Esophagus squamous epithelium (tissue), 5 donors: ENCODE measurements around the gene KRTAP12-1. TPM values are rescaled to one million over a fixed set of nuclear protein-coding genes. Genes with fewer than 3 reads are reported as not detected.

Source experiments
- DNase-seq: peaks from one replicate; lab custom pipeline; 2025; lab: John Stamatoyannopoulos, UW
- H3K27ac ChIP-seq, 4 donors: fragments of 200-600 bp; sonication (generic); one replicate each; pipeline ENCODE4 v1.5.1; 2016 to 2019; ENCODE audit warnings: mild to moderate bottlenecking in 1 of 4
- H3K27me3 ChIP-seq, 4 donors: fragments of 200-600 bp; sonication (generic); 1 replicate in 3 of 4; 2 replicates in 1 of 4; pipeline versions ENCODE4 v1.5.1 to v1.6.0; 2017 to 2021; ENCODE audit warnings: antibody characterized with exemption in 1 of 4
- H3K36me3 ChIP-seq, 3 donors: fragments of 200-600 bp; sonication (generic); one replicate each; pipeline ENCODE4 v1.5.1; 2016 to 2019
- H3K4me1 ChIP-seq, 3 donors: fragments of 200-600 bp; sonication (generic); one replicate each; pipeline ENCODE4 v1.5.1; 2017 to 2019
- H3K4me3 ChIP-seq, 4 donors: fragments of 200-600 bp; sonication (generic); 1 replicate in 3 of 4; 2 replicates in 1 of 4; pipeline ENCODE4 v1.5.1; 2016 to 2019; ENCODE audit warnings: mild to moderate bottlenecking in 2 of 4, moderate library complexity in 1 of 4
- H3K9me3 ChIP-seq, 3 donors: fragments of 200-600 bp; sonication (generic); one replicate each; pipeline ENCODE4 v1.5.1; 2016 to 2019
- POLR2A ChIP-seq, 4 donors: fragments of 450-650 bp; IDR thresholded peaks; one replicate each; pipeline ENCODE4 v1.6.1; 2017; ENCODE audit warnings: antibody characterized with exemption in 4 of 4, mild to moderate bottlenecking in 4 of 4, moderate library complexity in 3 of 4
- WGBS, 2 donors: methylation state at CpG; one replicate each; pipeline ENCODE4 v1.1.5; 2018; 5-methylcytosine and 5-hydroxymethylcytosine counted together
- intact Hi-C: fragments of 100-400 bp; cut with DNase I; formaldehyde crosslinking; loops from one replicate; pipeline ENCODE4 v1.15.0; 2022
- total RNA-seq, 4 donors: library from RNA; depleted of rRNA; stranded (reverse); fragments of >200 nt; gene quantifications; one replicate each; pipeline ENCODE4 v1.1.0, GENCODE V29; 2016
- TF ChIP-seq, protein P1 (sequence below), 6 experiments: fragments of 450-650 bp in 4 of 6; fragments of 200-600 bp in 2 of 6; sonication (generic) in 2 of 6; IDR thresholded peaks; one replicate each; pipeline ENCODE4 v1.5.1; 2016 to 2019; ENCODE audit warnings: antibody characterized with exemption in 6 of 6, mild to moderate bottlenecking in 4 of 6, moderate library complexity in 4 of 6
- donor health status: DM: yes; HTN: yes; CAD: no.

Gene KRTAP12-1
- total RNA-seq, 4 donors from 2014 or later, result not detected

DNA sequence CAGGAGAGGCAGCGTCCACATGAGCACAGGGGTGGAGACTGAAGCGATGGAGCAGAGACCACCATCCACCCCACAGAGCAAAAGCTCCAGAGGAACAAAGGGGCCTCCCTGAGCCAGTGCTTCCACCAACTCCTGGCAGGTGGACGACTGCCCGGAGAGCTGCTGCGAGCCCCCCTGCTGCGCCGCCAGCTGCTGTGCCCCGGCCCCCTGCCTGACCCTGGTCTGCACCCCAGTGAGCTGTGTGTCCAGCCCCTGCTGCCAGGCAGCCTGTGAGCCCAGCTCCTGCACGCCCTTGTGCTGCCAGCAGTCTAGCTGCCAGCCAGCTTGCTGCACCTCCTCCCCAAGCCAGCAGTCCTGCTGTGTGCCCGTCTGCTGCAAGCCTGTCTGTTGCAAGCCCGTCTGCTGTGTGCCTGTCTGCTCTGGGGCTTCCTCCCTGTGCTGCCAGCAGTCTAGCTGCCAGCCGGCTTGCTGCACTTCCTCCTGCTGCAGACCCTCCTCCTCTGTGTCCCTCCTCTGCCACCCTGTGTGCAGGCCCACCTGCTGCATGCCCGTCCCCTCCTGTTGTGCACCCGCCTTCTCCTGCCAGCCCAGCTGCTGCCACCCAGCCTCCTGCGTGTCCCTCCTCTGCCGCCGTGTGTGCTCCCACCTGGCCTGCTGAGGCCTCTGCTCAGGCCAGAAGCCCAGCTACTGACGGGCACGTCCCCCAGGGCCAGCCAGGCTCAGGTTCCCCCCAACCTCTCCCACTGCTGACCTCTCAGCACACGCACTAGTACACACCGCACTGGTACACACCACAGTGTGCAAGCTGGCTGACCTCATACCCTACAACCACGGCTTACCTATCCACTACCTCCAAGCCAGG lies 20.4 kb upstream of the KRTAP12-1 start:
- Histone ChIP-seq H3K4me3 (no peak overlapping the region), H3K4me1 (no peaks in the 10 kb centered on the region), H3K27ac (no peak overlapping the region), H3K36me3 (no peaks in the 10 kb centered on the region), H3K27me3 (peaks cover 0 to 100% (median 13%) of the 10 kb centered on the region in 4 donors), H3K9me3 (peaks cover 0 to 7% (median 5%) of the 10 kb centered on the region in 3 donors)
- TF ChIP-seq, protein P1, sequence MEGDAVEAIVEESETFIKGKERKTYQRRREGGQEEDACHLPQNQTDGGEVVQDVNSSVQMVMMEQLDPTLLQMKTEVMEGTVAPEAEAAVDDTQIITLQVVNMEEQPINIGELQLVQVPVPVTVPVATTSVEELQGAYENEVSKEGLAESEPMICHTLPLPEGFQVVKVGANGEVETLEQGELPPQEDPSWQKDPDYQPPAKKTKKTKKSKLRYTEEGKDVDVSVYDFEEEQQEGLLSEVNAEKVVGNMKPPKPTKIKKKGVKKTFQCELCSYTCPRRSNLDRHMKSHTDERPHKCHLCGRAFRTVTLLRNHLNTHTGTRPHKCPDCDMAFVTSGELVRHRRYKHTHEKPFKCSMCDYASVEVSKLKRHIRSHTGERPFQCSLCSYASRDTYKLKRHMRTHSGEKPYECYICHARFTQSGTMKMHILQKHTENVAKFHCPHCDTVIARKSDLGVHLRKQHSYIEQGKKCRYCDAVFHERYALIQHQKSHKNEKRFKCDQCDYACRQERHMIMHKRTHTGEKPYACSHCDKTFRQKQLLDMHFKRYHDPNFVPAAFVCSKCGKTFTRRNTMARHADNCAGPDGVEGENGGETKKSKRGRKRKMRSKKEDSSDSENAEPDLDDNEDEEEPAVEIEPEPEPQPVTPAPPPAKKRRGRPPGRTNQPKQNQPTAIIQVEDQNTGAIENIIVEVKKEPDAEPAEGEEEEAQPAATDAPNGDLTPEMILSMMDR (IDR thresholded peaks at IDR 0.05), result no peak
- no peak for TF ChIP-seq POLR2A (IDR thresholded peaks at IDR 0.05)
- no peak for DNase-seq
- WGBS, 2 donors, result 73 to 77% methylated on average over 12 to 13 of the region's 22 CpGs
- intact Hi-C loops, result no loop called here

DNA sequence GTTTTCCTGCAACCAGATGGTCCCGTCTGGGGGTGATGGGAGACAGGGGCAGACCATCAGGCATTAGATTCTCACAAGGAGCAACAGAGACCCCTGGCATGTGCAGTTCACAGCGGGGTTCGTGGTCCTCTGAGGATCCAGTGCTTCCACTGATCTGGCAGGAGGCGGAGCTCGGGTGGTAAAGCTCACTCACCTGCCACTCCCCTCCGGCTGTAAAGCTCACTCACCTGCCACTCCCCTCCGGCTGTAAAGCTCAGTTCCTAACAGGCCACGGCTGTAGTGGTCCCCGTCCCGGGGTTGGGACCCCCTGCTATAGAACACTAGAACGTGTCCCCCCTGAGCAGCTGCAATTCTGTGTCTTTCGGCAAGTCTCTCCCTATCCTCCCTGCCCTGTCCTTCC lies 19.6 kb upstream of the KRTAP12-1 start:
- DNase-seq, result no peak

DNA sequence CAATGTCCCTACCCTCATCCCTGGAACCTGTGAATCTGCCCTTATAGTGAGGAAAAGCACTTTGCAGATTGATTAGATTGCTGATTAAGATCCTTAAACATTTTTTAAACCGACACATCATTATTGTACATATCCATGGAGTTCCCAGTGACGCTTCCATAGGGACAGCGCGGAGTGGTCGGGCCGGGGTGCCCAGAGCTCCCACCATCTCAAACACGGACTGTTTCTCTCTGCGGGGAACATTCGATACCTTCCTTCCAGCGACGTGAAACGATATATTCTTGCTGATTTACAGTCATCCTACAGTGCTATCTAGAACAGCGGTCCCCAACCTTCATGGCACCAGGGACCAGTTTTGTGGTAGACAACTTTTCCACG lies 19.0 kb upstream of the KRTAP12-1 start:
- Histone ChIP-seq H3K4me3 (no peak overlapping the region), H3K27ac (no peak overlapping the region), H3K36me3 (no peaks in the 10 kb centered on the region), H3K9me3 (peaks cover 0 to 2% (median 0%) of the 10 kb centered on the region in 3 donors), H3K27me3 (peaks cover 0 to 100% (median 3%) of the 10 kb centered on the region in 4 donors), H3K4me1 (no peaks in the 10 kb centered on the region)
- no peak for DNase-seq
- TF ChIP-seq POLR2A (IDR thresholded peaks at IDR 0.05), result no peak
- WGBS, 2 donors, result 84 to 87% methylated on average over 14 of the region's 14 CpGs
- intact Hi-C loops, result no loop called here

More for the DNA sequence above, 19.6 kb upstream of the KRTAP12-1 start:
- WGBS, 2 donors, result 32 to 44% methylated on average over 7 to 12 of the region's 12 CpGs
- H3K4me3 ChIP-seq, result no peak overlapping the region
- TF ChIP-seq, protein P1 (IDR thresholded peaks at IDR 0.05), result no peak
- TF ChIP-seq POLR2A (IDR thresholded peaks at IDR 0.05), result no peak
- peaks cover 0 to 7% (median 5%) of the 10 kb centered on the region in 3 donors for H3K9me3 ChIP-seq
- H3K36me3 ChIP-seq, result no peaks in the 10 kb centered on the region
- H3K4me1 ChIP-seq, result no peaks in the 10 kb centered on the region
- intact Hi-C loops, result no loop called here
- no peak overlapping the region for H3K27ac ChIP-seq
- H3K27me3 ChIP-seq, result peaks cover 0 to 100% (median 6%) of the 10 kb centered on the region in 4 donors

DNA sequence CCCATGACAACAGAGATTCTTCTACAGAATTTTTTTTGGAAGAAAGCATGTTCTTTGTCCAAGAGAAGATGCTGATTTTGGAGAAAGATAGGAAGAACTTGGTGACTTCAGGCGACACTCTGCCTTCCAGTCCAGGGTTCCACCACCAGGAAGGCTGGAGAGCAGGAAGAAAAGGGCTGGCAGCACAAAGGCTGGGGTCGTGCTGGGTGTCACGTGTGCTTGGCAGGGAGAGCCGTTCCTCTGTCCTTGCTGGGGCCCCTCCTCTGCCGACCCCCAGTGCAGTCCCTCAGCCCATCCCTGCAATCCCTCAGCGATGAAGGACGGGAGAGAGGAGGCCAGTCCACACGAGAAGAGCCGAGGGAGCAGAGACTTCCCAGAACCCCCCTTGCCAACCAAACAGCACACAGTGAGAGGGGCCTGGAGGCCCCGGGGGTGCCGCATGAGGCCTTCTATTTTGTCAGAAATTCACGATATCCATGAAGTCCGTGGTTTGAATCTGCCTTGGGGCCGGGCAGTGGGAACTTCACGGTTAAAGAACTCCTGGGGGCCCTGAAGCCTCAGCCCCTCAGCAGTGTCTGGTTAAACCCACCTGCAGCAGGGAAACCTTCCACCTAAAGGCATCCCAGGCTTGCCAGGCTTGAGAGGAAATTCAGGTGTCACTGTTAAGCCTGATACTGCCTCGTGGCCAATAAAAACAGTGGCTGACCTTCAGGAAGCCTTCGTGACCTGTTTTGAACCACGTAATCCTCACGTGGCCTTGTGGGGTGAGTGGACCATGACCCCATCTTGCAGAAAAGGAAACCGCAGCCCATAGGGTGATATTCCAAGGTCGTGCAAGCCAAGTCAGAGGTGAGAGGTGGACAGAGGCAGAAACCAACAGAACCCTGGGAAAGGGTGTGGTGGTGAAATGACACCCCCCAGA lies 18.4 kb upstream of the KRTAP12-1 start:
- DNase-seq, result no peak
- H3K27me3 ChIP-seq, result peaks cover 0 to 100% (median 3%) of the 10 kb centered on the region in 4 donors
- 27 to 53% methylated on average over 6 to 13 of the region's 21 CpGs for WGBS, 2 donors

DNA sequence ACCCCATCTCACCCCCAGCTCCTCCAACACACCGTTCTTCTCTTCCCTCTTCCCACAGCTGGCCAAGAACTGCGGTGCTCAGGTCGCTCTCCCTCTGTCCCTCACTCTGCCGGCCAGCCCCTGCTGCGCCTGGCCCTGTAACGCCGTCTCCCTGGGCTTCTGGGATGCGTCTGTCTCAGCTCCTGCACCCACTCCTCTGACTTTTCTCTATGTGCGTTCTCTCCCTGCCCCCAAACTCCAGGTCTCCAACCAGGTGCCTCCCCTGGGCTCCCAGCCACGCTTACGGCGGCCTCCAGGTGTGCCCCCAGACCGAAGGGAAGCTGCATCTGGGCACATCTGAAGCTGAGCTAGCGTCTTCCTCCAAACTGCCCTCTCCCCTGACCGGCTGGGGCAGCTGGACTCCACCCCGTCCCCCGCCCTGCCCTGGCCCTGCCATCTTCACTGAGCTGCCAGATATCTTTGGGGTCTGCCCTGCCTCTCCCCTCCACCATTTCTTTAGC lies 17.6 kb upstream of the KRTAP12-1 start:
- no peak for DNase-seq
- Histone ChIP-seq H3K4me1 (no peaks in the 10 kb centered on the region), H3K4me3 (no peak overlapping the region), H3K27me3 (peaks cover 0 to 100% (median 2%) of the 10 kb centered on the region in 4 donors), H3K36me3 (no peaks in the 10 kb centered on the region), H3K9me3 (no peaks in the 10 kb centered on the region), H3K27ac (no peak overlapping the region)
- intact Hi-C loops, result no loop called here
- no peak for TF ChIP-seq POLR2A (IDR thresholded peaks at IDR 0.05)
- TF ChIP-seq, protein P1 (IDR thresholded peaks at IDR 0.05), result no peak
- whole genome bisulfite sequencing, 2 donors, result 47 to 60% methylated on average over 9 to 12 of the region's 17 CpGs

More for the DNA sequence above, 18.4 kb upstream of the KRTAP12-1 start:
- Histone ChIP-seq H3K4me1 (no peaks in the 10 kb centered on the region), H3K4me3 (no peak overlapping the region), H3K9me3 (no peaks in the 10 kb centered on the region), H3K27ac (no peak overlapping the region), H3K36me3 (no peaks in the 10 kb centered on the region)
- intact Hi-C loops, result no loop called here
- TF ChIP-seq POLR2A (IDR thresholded peaks at IDR 0.05), result no peak
- TF ChIP-seq, protein P1 (IDR thresholded peaks at IDR 0.05), result no peak
